Uterus (tissue), 4 donors: Measurements from ENCODE around the gene DDX27. TPM values are rescaled to one million over a fixed set of nuclear protein-coding genes. Genes with fewer than 3 reads are reported as not detected.
"Not testable (repeated sequence)": the region's sequence is repeated elsewhere in the genome, so short reads cannot be mapped to it uniquely, and the experiment has no call there.

Experiments used
- DNase-seq, 2 donors: peaks; one replicate each; pipeline ENCODE4 v3.0.0-alpha.2; 2019 to 2020
- H3K27ac ChIP-seq, 2 donors: fragments of 200-600 bp; sonication (generic); 1 replicate in 1 of 2; 2 replicates in 1 of 2; pipeline ENCODE4 v1.5.1; 2016 to 2018
- H3K27me3 ChIP-seq, 2 donors: fragments of 200-600 bp; sonication (generic); one replicate each; pipeline ENCODE4 v1.5.1; 2018 to 2019; ENCODE audit warnings: control low read depth in 1 of 2
- H3K36me3 ChIP-seq, 2 donors: fragments of 200-600 bp; sonication (generic); one replicate each; pipeline ENCODE4 v1.5.1; 2019; ENCODE audit warnings: control low read depth in 1 of 2
- H3K4me1 ChIP-seq, 2 donors: fragments of 200-600 bp; sonication (generic); one replicate each; pipeline ENCODE4 v1.5.1; 2018 to 2019; ENCODE audit warnings: control low read depth in 1 of 2
- H3K4me3 ChIP-seq, 2 donors: fragments of 200-600 bp; sonication (generic); 1 replicate in 1 of 2; 2 replicates in 1 of 2; pipeline ENCODE4 v1.5.1; 2018 to 2019; ENCODE audit warnings: mild to moderate bottlenecking in 1 of 2
- H3K9me3 ChIP-seq, 2 donors: fragments of 200-600 bp; sonication (generic); one replicate each; pipeline ENCODE4 v1.5.1; 2019; ENCODE audit warnings: control low read depth in 1 of 2
- CTCF ChIP-seq, 4 experiments: fragments of 200-600 bp in 2 of 4; fragments of 450-650 bp in 2 of 4; sonication (generic) in 2 of 4; IDR thresholded peaks; one replicate each; pipeline ENCODE4 v1.5.1; 2016 to 2019; ENCODE audit warnings: antibody characterized with exemption in 4 of 4, mild to moderate bottlenecking in 2 of 4, moderate library complexity in 1 of 4
- POLR2A ChIP-seq, 2 donors: fragments of 450-650 bp; IDR thresholded peaks; one replicate each; pipeline ENCODE4 v1.6.1; 2016; ENCODE audit warnings: antibody characterized with exemption in 2 of 2, mild to moderate bottlenecking in 1 of 2, moderate library complexity in 1 of 2
- intact Hi-C: fragments of 100-400 bp; cut with DNase I; formaldehyde crosslinking; loops from one replicate; pipeline ENCODE4 v1.15.1; 2023; ENCODE audit warnings: low total_unique reads
- total RNA-seq, 4 donors: library from RNA; depleted of rRNA in 3 of 4; stranded (reverse); fragments of >200 nt in 3 of 4; gene quantifications; one replicate each; pipeline versions ENCODE4 v1.1.0 to v1.2.4, GENCODE V29; 2014 to 2023
- donor health status: DM: yes; HTN: yes; CAD: no.

Gene DDX27
- total RNA-seq, 4 donors from 2014 or later = 11.8 to 35.8 (median 26.5) TPM

- Histone ChIP-seq H3K27ac (no peak overlapping the region), H3K4me3 (no peak overlapping the region), H3K4me1 (peaks cover 0 to 3% of the 10 kb centered on the region in 2 donors), H3K9me3 (no peaks in the 10 kb centered on the region), H3K36me3 (no peaks in the 10 kb centered on the region), H3K27me3 (no peaks in the 10 kb centered on the region)
- intact Hi-C loops = no loop called here
- no peak for TF ChIP-seq CTCF (IDR thresholded peaks at IDR 0.05)
- no peak for TF ChIP-seq POLR2A (IDR thresholded peaks at IDR 0.05)
- DNase-seq = no peak
These were observed 34.5 kb upstream of the DDX27 start for GRCh38 chr20:49184691-49185070.

- intact Hi-C loops = no loop called here
- peaks cover 0 to 3% of the 10 kb centered on the region in 2 donors for H3K4me1 ChIP-seq
- no peaks in the 10 kb centered on the region for H3K9me3 ChIP-seq
These were observed 34.0 kb upstream of the DDX27 start for GRCh38 chr20:49185071-49185761.

GRCh38 chr20:49186535-49187329, 32.5 kb upstream of the DDX27 start:
- H3K4me1 ChIP-seq = no peaks in the 10 kb centered on the region
- no peaks in the 10 kb centered on the region for H3K9me3 ChIP-seq
- no peaks in the 10 kb centered on the region for H3K36me3 ChIP-seq
- H3K27ac ChIP-seq = peak overlapping the region; percentile 94 to 96
- intact Hi-C loops = no loop called here
- H3K4me3 ChIP-seq = peak overlapping the region; percentile 63 to 98
- TF ChIP-seq POLR2A (IDR thresholded peaks at IDR 0.05) (no peak), CTCF (IDR thresholded peaks at IDR 0.05) (no peak)
- peak; percentile 31 to 43 for DNase-seq
- H3K27me3 ChIP-seq = no peaks in the 10 kb centered on the region

More at GRCh38 chr20:49185071-49185761, 34.0 kb upstream of the DDX27 start:
- H3K36me3 ChIP-seq = no peaks in the 10 kb centered on the region
- no peak overlapping the region for H3K27ac ChIP-seq
- DNase-seq = no peak
- TF ChIP-seq CTCF (IDR thresholded peaks at IDR 0.05) (no peak), POLR2A (IDR thresholded peaks at IDR 0.05) (no peak)
- H3K4me3 ChIP-seq = no peak overlapping the region
- no peaks in the 10 kb centered on the region for H3K27me3 ChIP-seq

GRCh38 chr20:49187330-49187850, 31.8 kb upstream of the DDX27 start:
- Histone ChIP-seq H3K36me3 (no peaks in the 10 kb centered on the region), H3K9me3 (no peaks in the 10 kb centered on the region), H3K27me3 (no peaks in the 10 kb centered on the region), H3K4me1 (no peaks in the 10 kb centered on the region), H3K4me3 (peak overlapping the region; percentile 63 to 98), H3K27ac (peak overlapping the region; percentile 94 to 96)
- peak; percentile 36 to 40 for DNase-seq
- intact Hi-C loops = no loop called here
- no peak for TF ChIP-seq POLR2A (IDR thresholded peaks at IDR 0.05)

GRCh38 chr20:49187851-49188641, 31.2 kb upstream of the DDX27 start, which contains the start of gene STAU1:
Gene STAU1 (minus strand): TSS chr20:49188334. CDS start chr20:49166201, 22,133 bp downstream.
- H3K36me3 ChIP-seq = no peaks in the 10 kb centered on the region
- H3K4me1 ChIP-seq = no peaks in the 10 kb centered on the region
- intact Hi-C loops = no loop called here
- peak within 1 kb of the TSS; percentile 63 to 98 for H3K4me3 ChIP-seq
- TF ChIP-seq POLR2A (IDR thresholded peaks at IDR 0.05) (peak; percentile 50 to 80), CTCF (IDR thresholded peaks at IDR 0.05) (peak in 1 of 4 experiments; percentile 14)
- H3K9me3 ChIP-seq = no peaks in the 10 kb centered on the region
- no peaks in the 10 kb centered on the region for H3K27me3 ChIP-seq
- H3K27ac ChIP-seq = peak within 1 kb of the TSS; percentile 94 to 96
- peak; percentile 94 to 95 for DNase-seq

GRCh38 chr20:49192944-49193518, 26.2 kb upstream of the DDX27 start:
- H3K27me3 ChIP-seq, DNase-seq, intact Hi-C loops, H3K9me3 ChIP-seq, H3K4me3 ChIP-seq, H3K36me3 ChIP-seq, H3K27ac ChIP-seq, H3K4me1 ChIP-seq: not testable (repeated sequence)
